HEK293 (cell line): ENCODE data around the gene MAB21L3.

ENCODE experiments used
- CTCF ChIA-PET: fragments of 350-600 bp; formaldehyde crosslinking; extraction: SDS; loops from one replicate; lab custom pipeline; 2021; ENCODE audit warnings: antibody characterized with exemption; lab: Yijun Ruan, JAX
- POLR2A ChIA-PET: fragments of 300-600 bp; formaldehyde crosslinking; extraction: SDS; loops from one replicate; lab custom pipeline; 2020; ENCODE audit warnings: antibody characterized with exemption, inconsistent platforms; lab: Yijun Ruan, JAX
- H3K27ac ChIP-seq: fragments of 200-500 bp; sonication (Bioruptor generic); 2 replicates; pipeline ENCODE4 v1.5.1; 2014; ENCODE audit warnings: low read depth, low read length, control low read depth, inconsistent platforms; ENCODE audit errors: extremely low read depth
- H3K36me3 ChIP-seq, 2 experiments: fragments of 200-500 bp in 1 of 2; sonication (Bioruptor generic) in 1 of 2; 1 replicate in 1 of 2; 2 replicates in 1 of 2; pipeline ENCODE4 v1.5.1; 2014 to 2017; ENCODE audit warnings: inconsistent platforms in 2 of 2, low read length in 2 of 2; ENCODE audit not compliant: control insufficient read depth in 2 of 2, insufficient read depth in 1 of 2
- H3K4me1 ChIP-seq: fragments of 200-500 bp; sonication (Bioruptor generic); 2 replicates; pipeline ENCODE4 v1.5.1; 2014; ENCODE audit warnings: mild to moderate bottlenecking, low read length, inconsistent platforms; ENCODE audit not compliant: control insufficient read depth, insufficient read depth
- H3K4me3 ChIP-seq: 2 replicates; pipeline ENCODE4 v1.5.1; 2011; ENCODE audit warnings: low read depth, mild to moderate bottlenecking, control low read depth, low read length, moderate library complexity
- H3K9me3 ChIP-seq: fragments of 200-500 bp; sonication (Bioruptor generic); 2 replicates; pipeline ENCODE4 v1.5.1; 2014; ENCODE audit warnings: low read depth, low read length, inconsistent platforms; ENCODE audit not compliant: control insufficient read depth, insufficient read depth
- HOXD13 ChIP-seq: sonication (generic); formaldehyde crosslinking; IDR thresholded peaks from 2 replicates; pipeline ENCODE4 v1.8.0; 2022; ENCODE audit warnings: missing genetic modification reagents, borderline replicate concordance
- PRDM4 ChIP-seq: fragments of 450-650 bp; formaldehyde crosslinking; IDR thresholded peaks from 2 replicates; pipeline ENCODE4 v1.5.1; 2017; ENCODE audit warnings: missing biosample characterization, missing genetic modification characterization
- RBAK ChIP-seq: fragments of 450-650 bp; formaldehyde crosslinking; IDR thresholded peaks from 2 replicates; pipeline ENCODE4 v1.5.1; 2016; ENCODE audit warnings: missing biosample characterization, missing genetic modification characterization
- SCRT2 ChIP-seq: fragments of 450-650 bp; formaldehyde crosslinking; IDR thresholded peaks from 2 replicates; pipeline ENCODE4 v1.5.1; 2016; ENCODE audit warnings: missing biosample characterization, missing genetic modification characterization
- ZBTB11 ChIP-seq: fragments of 450-650 bp; formaldehyde crosslinking; conservative IDR thresholded peaks from 2 replicates; pipeline ENCODE4 v1.5.1; 2016; ENCODE audit warnings: low read depth, missing biosample characterization, missing genetic modification characterization
- ZBTB20 ChIP-seq: fragments of 450-650 bp; formaldehyde crosslinking; IDR thresholded peaks from 2 replicates; pipeline ENCODE4 v1.5.1; 2016; ENCODE audit warnings: missing biosample characterization, missing genetic modification characterization
- ZEB2 ChIP-seq: fragments of 450-650 bp; formaldehyde crosslinking; IDR thresholded peaks from 2 replicates; pipeline ENCODE4 v1.5.1; 2016; ENCODE audit warnings: missing biosample characterization, missing genetic modification characterization
- ZNF16 ChIP-seq: fragments of 450-650 bp; formaldehyde crosslinking; IDR thresholded peaks from 2 replicates; pipeline ENCODE4 v1.5.1; 2016; ENCODE audit warnings: low read depth, missing biosample characterization, missing genetic modification characterization
- ZNF211 ChIP-seq: fragments of 450-650 bp; formaldehyde crosslinking; IDR thresholded peaks from 2 replicates; pipeline ENCODE4 v1.5.1; 2016; ENCODE audit warnings: low read depth, missing biosample characterization, missing genetic modification characterization
- ZNF214 ChIP-seq: fragments of 450-650 bp; formaldehyde crosslinking; IDR thresholded peaks from 2 replicates; pipeline ENCODE4 v1.5.1; 2017; ENCODE audit warnings: missing biosample characterization, mild to moderate bottlenecking, missing genetic modification characterization, borderline replicate concordance
- ZNF274 ChIP-seq, 2 experiments: fragments of 200-500 bp in 1 of 2; fragments of 450-650 bp in 1 of 2; sonication (Bioruptor generic) in 1 of 2; formaldehyde crosslinking in 1 of 2; IDR thresholded peaks; 2 replicates each; pipeline versions ENCODE4 v1.5.1 to v1.6.1; 2014 to 2016; ENCODE audit warnings: borderline replicate concordance in 1 of 2, inconsistent platforms in 1 of 2, low read length in 1 of 2, missing biosample characterization in 1 of 2, missing genetic modification characterization in 1 of 2
- ZNF292 ChIP-seq: fragments of 450-650 bp; formaldehyde crosslinking; IDR thresholded peaks from 2 replicates; pipeline ENCODE4 v1.5.1; 2016; ENCODE audit warnings: low read depth, missing biosample characterization, missing genetic modification characterization, borderline replicate concordance
- ZNF501 ChIP-seq: fragments of 450-650 bp; formaldehyde crosslinking; IDR thresholded peaks from 2 replicates; pipeline ENCODE4 v1.5.1; 2016; ENCODE audit warnings: missing biosample characterization, missing genetic modification characterization
- ZNF529 ChIP-seq: fragments of 450-650 bp; formaldehyde crosslinking; IDR thresholded peaks from 2 replicates; pipeline ENCODE4 v1.5.1; 2017; ENCODE audit warnings: missing genetic modification characterization, missing biosample characterization; ENCODE audit not compliant: insufficient replicate concordance
- ZNF560 ChIP-seq: fragments of 450-650 bp; formaldehyde crosslinking; IDR thresholded peaks from 2 replicates; pipeline ENCODE4 v1.5.1; 2017; ENCODE audit warnings: missing biosample characterization, missing genetic modification characterization, borderline replicate concordance
- ZNF624 ChIP-seq: fragments of 450-650 bp; formaldehyde crosslinking; IDR thresholded peaks from 2 replicates; pipeline ENCODE4 v1.5.1; 2017; ENCODE audit warnings: missing biosample characterization, missing genetic modification characterization
- ZNF692 ChIP-seq: fragments of 450-650 bp; formaldehyde crosslinking; IDR thresholded peaks from 2 replicates; pipeline ENCODE4 v1.5.1; 2016; ENCODE audit warnings: missing biosample characterization, missing genetic modification characterization
- ZSCAN30 ChIP-seq: fragments of 450-650 bp; IDR thresholded peaks from 2 replicates; pipeline ENCODE4 v1.5.1; 2018; ENCODE audit warnings: missing biosample characterization, mild to moderate bottlenecking, missing genetic modification characterization, moderate library complexity

MAB21L3 gene

GRCh38 chr1:116095027-116095426 is 16.2 kb upstream of the MAB21L3 start:
- no peak for TF ChIP-seq ZNF624 (tag by site-specific recombination)
- no peak for TF ChIP-seq ZSCAN30 (tag by site-specific recombination)
- no peak for TF ChIP-seq ZNF560 (tag by site-specific recombination)
- no peak for TF ChIP-seq ZNF292 (tag by site-specific recombination)
- TF ChIP-seq HOXD13 (CRISPR knock-in tag): no peak
- TF ChIP-seq PRDM4 (tag by site-specific recombination): no peak
- no peak for TF ChIP-seq ZNF692 (tag by site-specific recombination)
- TF ChIP-seq ZEB2 (tag by site-specific recombination): no peak
- no peak for TF ChIP-seq ZNF214 (tag by site-specific recombination)
- TF ChIP-seq ZNF529 (tag by site-specific recombination): no peak
- no peak for TF ChIP-seq SCRT2 (tag by site-specific recombination)
- no peak for TF ChIP-seq ZBTB20 (tag by site-specific recombination)
- no peak for TF ChIP-seq ZNF211 (tag by site-specific recombination)
- no peak for TF ChIP-seq ZBTB11 (tag by site-specific recombination)
- no peak for TF ChIP-seq RBAK
- TF ChIP-seq ZNF501: no peak
- TF ChIP-seq ZNF274 (IDR thresholded peaks at IDR 0.05; ENCODE audit: low read length): no peak
- TF ChIP-seq ZNF274 (tag by site-specific recombination; IDR thresholded peaks at IDR 0.05; ENCODE audit: borderline replicate concordance): no peak
- no peak for TF ChIP-seq ZNF16 (tag by site-specific recombination)
- Histone ChIP-seq H3K4me1 (no peaks in the 10 kb centered on the region), H3K9me3 (no peaks in the 10 kb centered on the region), H3K4me3 (no peak overlapping the region), H3K27ac (no peak overlapping the region), H3K36me3 (no peaks in the 10 kb centered on the region)
- ChIA-PET POLR2A (no interaction called here), CTCF (interaction anchor here (1.0 kb wide), 1 partner anchor 28 kb away, joined by 4 read pairs; no protein-coding TSS in a partner anchor)
